Left lung (tissue), 10 donors: ENCODE data around the gene C15orf39. TPM values are rescaled to one million over a fixed set of nuclear protein-coding genes. Genes with fewer than 3 reads are reported as not detected.

Experiments used
- ATAC-seq: fragments of 200-7000 bp; cut with Tn5 transposase; one replicate; pipeline ENCODE4 v1.9.1; 2020; ENCODE audit warnings: moderate library complexity
- DNase-seq, 4 donors: peaks; one replicate each; pipeline ENCODE4 v3.0.0-alpha.2; 2013 to 2020
- H3K27ac ChIP-seq, 2 donors: fragments of 200-600 bp; sonication (generic) in 1 of 2; one replicate each; pipeline versions ENCODE4 v1.5.0 to v1.8.0; 2020 to 2021
- H3K27me3 ChIP-seq, 2 donors: fragments of 200-600 bp; sonication (generic) in 1 of 2; one replicate each; pipeline versions ENCODE4 v1.5.0 to v1.8.0; 2020 to 2021
- H3K36me3 ChIP-seq, 2 donors: fragments of 200-600 bp; sonication (generic) in 1 of 2; one replicate each; pipeline versions ENCODE4 v1.5.0 to v1.8.0; 2020 to 2021
- H3K4me1 ChIP-seq, 2 donors: fragments of 200-600 bp; one replicate each; pipeline ENCODE4 v1.8.0; 2021
- H3K4me3 ChIP-seq, 2 donors: fragments of 200-600 bp; sonication (generic) in 1 of 2; one replicate each; pipeline versions ENCODE4 v1.5.0 to v1.8.0; 2020 to 2021; ENCODE audit warnings: mild to moderate bottlenecking in 1 of 2
- H3K9me3 ChIP-seq, 2 donors: fragments of 200-600 bp; sonication (generic) in 1 of 2; one replicate each; pipeline versions ENCODE4 v1.5.0 to v1.8.0; 2020 to 2021
- CTCF ChIP-seq, 2 donors: fragments of 200-600 bp; sonication (generic) in 1 of 2; IDR thresholded peaks; one replicate each; pipeline versions ENCODE4 v1.5.0 to v1.8.0; 2021; ENCODE audit warnings: antibody characterized with exemption in 2 of 2
- intact Hi-C, 2 donors: fragments of 100-400 bp; cut with DNase I; formaldehyde crosslinking; loops; one replicate each; pipeline versions ENCODE4 v1.11.2 to v1.14.2; 2022
- polyA plus RNA-seq, 6 donors: library from polyadenylated mRNA; unstranded; fragments of 120-200 nt; gene quantifications; one replicate each; pipeline ENCODE4 v1.2.1, GENCODE V29; 2013; ENCODE audit not compliant: insufficient read length in 6 of 6
- total RNA-seq, 2 donors: library from RNA; stranded (reverse); fragmentation: NEBNext Ultra II Directional; extraction: Animal tissue kit (Norgen Biotek cat#: 25700); gene quantifications; one replicate each; pipeline ENCODE4 v1.2.1, GENCODE V29; 2021
- donor health status: DM: no; HTN: yes; CAD: no.
- donor health status: DM: no; HTN: no; CAD: no.

C15orf39 gene
- total and polyA plus RNA-seq, 8 donors: 7.8 to 35.7 (median 13.9) TPM

- Histone ChIP-seq H3K27me3 (peaks cover 0 to 15% of the 10 kb centered on the region in 2 donors), H3K9me3 (no peaks in the 10 kb centered on the region), H3K27ac (no peak overlapping the region), H3K36me3 (no peaks in the 10 kb centered on the region), H3K4me1 (peaks cover under 1 to 28% of the 10 kb centered on the region in 2 donors), H3K4me3 (no peak overlapping the region)
- intact Hi-C loops: loop anchor here in 1 of 2 donors (10.0 kb wide), 1 partner anchor 81 kb away; no protein-coding TSS in a partner anchor
- no peak for ATAC-seq
- TF ChIP-seq CTCF (IDR thresholded peaks at IDR 0.05): no peak
- peak in 1 of 4 donors; percentile 73 for DNase-seq
Measured at GRCh38 chr15:75195766-75196241, 5.9 kb upstream of the C15orf39 start.

- no peak for TF ChIP-seq CTCF (IDR thresholded peaks at IDR 0.05)
- Histone ChIP-seq H3K36me3 (no peaks in the 10 kb centered on the region), H3K27me3 (peaks cover 0 to 15% of the 10 kb centered on the region in 2 donors), H3K27ac (no peak overlapping the region), H3K9me3 (no peaks in the 10 kb centered on the region), H3K4me3 (no peak overlapping the region), H3K4me1 (peaks cover 5 to 36% of the 10 kb centered on the region in 2 donors)
- DNase-seq (no peak), ATAC-seq (no peak)
- intact Hi-C loops: loop anchor here in 1 of 2 donors (10.0 kb wide), 1 partner anchor 82 kb away; no protein-coding TSS in a partner anchor
Measured at GRCh38 chr15:75197062-75197630, 4.5 kb upstream of the C15orf39 start.

- intact Hi-C loops: loop anchor here in 1 of 2 donors (10.0 kb wide), 1 partner anchor 84 kb away; no protein-coding TSS in a partner anchor
- Histone ChIP-seq H3K36me3 (no peaks in the 10 kb centered on the region), H3K27ac (no peak overlapping the region), H3K9me3 (no peaks in the 10 kb centered on the region), H3K4me3 (no peak overlapping the region), H3K4me1 (peaks cover 10 to 46% of the 10 kb centered on the region in 2 donors), H3K27me3 (peaks cover 0 to 15% of the 10 kb centered on the region in 2 donors)
- ATAC-seq (no peak), DNase-seq (no peak)
- no peak for TF ChIP-seq CTCF (IDR thresholded peaks at IDR 0.05)
Measured at GRCh38 chr15:75198560-75199356, 2.9 kb upstream of the C15orf39 start.

GRCh38 chr15:75199357-75199940, 2.2 kb upstream of the C15orf39 start:
- H3K9me3 ChIP-seq: no peaks in the 10 kb centered on the region
- ATAC-seq: no peak
- TF ChIP-seq CTCF (IDR thresholded peaks at IDR 0.05): no peak
- peaks cover 0 to 15% of the 10 kb centered on the region in 2 donors for H3K27me3 ChIP-seq
- H3K4me3 ChIP-seq: no peak overlapping the region
- no peak for DNase-seq
- no peak overlapping the region for H3K27ac ChIP-seq
- peaks cover 16 to 53% of the 10 kb centered on the region in 2 donors for H3K4me1 ChIP-seq
- H3K36me3 ChIP-seq: no peaks in the 10 kb centered on the region
- intact Hi-C loops: loop anchor here in 1 of 2 donors (10.0 kb wide), 1 partner anchor 85 kb away; no protein-coding TSS in a partner anchor
